ENCODE data around the gene SOX1.

Gene SOX1

GRCh38 chr13:112101360-112101930, 34.5 kb downstream of the SOX1 start:
- TF ChIP-seq CTCF (IDR thresholded peaks at IDR 0.05; ENCODE audit: extremely low read depth, missing control alignments) = no peak
- DNase-seq (ENCODE audit: low spot score) = no peak

GRCh38 chr13:112102243-112102642, 35.3 kb downstream of the SOX1 start:
- no peak for TF ChIP-seq CTCF (IDR thresholded peaks at IDR 0.05; ENCODE audit: extremely low read depth, missing control alignments)
- no peak for DNase-seq (ENCODE audit: low spot score)

- DNase-seq (ENCODE audit: low spot score) = no peak
- TF ChIP-seq CTCF (IDR thresholded peaks at IDR 0.05; ENCODE audit: extremely low read depth, missing control alignments) = no peak
Observed at GRCh38 chr13:112103260-112103838, 36.4 kb downstream of the SOX1 start.

- DNase-seq (ENCODE audit: low spot score) = no peak
- no peak for TF ChIP-seq CTCF (IDR thresholded peaks at IDR 0.05; ENCODE audit: extremely low read depth, missing control alignments)
Observed at GRCh38 chr13:112103961-112104880, 37.3 kb downstream of the SOX1 start.

- no peak for TF ChIP-seq CTCF (IDR thresholded peaks at IDR 0.05; ENCODE audit: extremely low read depth, missing control alignments)
- no peak for DNase-seq (ENCODE audit: low spot score)
Observed at GRCh38 chr13:112104881-112105234, 37.9 kb downstream of the SOX1 start.

GRCh38 chr13:112105244-112105681, 38.3 kb downstream of the SOX1 start:
- no peak for TF ChIP-seq CTCF (IDR thresholded peaks at IDR 0.05; ENCODE audit: extremely low read depth, missing control alignments)
- no peak for DNase-seq (ENCODE audit: low spot score)

GRCh38 chr13:112105892-112106291, 38.9 kb downstream of the SOX1 start:
- no peak for TF ChIP-seq CTCF (IDR thresholded peaks at IDR 0.05; ENCODE audit: extremely low read depth, missing control alignments)
- no peak for DNase-seq (ENCODE audit: low spot score)

Data from GM20000 (cell line).